Measurements from ENCODE around the gene VPS16.

DNA sequence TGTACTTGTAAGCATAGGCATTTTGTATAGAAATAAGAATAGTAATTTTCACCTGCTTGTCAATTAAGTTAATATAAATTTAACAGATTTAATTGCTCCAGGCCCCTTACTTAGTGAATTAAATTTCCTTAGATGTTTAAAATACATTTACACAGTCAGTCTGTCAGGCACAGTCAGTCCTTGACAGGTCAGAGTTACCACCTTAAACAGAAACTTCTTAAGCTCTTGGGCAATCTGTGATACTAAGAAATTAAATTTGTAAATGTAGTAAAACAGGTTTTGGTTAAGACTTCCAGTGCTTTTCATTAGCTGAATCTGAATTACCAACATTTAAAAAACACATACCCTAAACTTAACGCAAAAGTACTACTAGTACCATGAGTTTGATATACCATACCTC lies 48.7 kb downstream of the VPS16 start:
- TF ChIP-seq, protein P1, sequence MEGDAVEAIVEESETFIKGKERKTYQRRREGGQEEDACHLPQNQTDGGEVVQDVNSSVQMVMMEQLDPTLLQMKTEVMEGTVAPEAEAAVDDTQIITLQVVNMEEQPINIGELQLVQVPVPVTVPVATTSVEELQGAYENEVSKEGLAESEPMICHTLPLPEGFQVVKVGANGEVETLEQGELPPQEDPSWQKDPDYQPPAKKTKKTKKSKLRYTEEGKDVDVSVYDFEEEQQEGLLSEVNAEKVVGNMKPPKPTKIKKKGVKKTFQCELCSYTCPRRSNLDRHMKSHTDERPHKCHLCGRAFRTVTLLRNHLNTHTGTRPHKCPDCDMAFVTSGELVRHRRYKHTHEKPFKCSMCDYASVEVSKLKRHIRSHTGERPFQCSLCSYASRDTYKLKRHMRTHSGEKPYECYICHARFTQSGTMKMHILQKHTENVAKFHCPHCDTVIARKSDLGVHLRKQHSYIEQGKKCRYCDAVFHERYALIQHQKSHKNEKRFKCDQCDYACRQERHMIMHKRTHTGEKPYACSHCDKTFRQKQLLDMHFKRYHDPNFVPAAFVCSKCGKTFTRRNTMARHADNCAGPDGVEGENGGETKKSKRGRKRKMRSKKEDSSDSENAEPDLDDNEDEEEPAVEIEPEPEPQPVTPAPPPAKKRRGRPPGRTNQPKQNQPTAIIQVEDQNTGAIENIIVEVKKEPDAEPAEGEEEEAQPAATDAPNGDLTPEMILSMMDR (IDR thresholded peaks at IDR 0.05): no peak
- TF ChIP-seq EP300 (IDR thresholded peaks at IDR 0.05) (no peak), POLR2AphosphoS5 (IDR thresholded peaks at IDR 0.05) (no peak)

Measured in sigmoid colon (tissue), 4 donors.